SK-N-SH (cell line): ENCODE data around the gene ETS1.

Source experiments
- CTCF ChIP-seq: fragments of 200-600 bp; sonication (generic); IDR thresholded peaks from 2 replicates; pipeline ENCODE4 v1.6.1; 2017; ENCODE audit warnings: antibody characterized with exemption, mild to moderate bottlenecking, moderate library complexity
- POLR2AphosphoS5 ChIP-seq: IDR thresholded peaks from 2 replicates; pipeline ENCODE4 v1.6.1; 2012; ENCODE audit warnings: low read depth, low read length
- SIN3A ChIP-seq: IDR thresholded peaks from 2 replicates; pipeline ENCODE4 v1.6.1; 2012; ENCODE audit warnings: low read depth, mild to moderate bottlenecking, low read length, moderate library complexity, borderline replicate concordance

DNA sequence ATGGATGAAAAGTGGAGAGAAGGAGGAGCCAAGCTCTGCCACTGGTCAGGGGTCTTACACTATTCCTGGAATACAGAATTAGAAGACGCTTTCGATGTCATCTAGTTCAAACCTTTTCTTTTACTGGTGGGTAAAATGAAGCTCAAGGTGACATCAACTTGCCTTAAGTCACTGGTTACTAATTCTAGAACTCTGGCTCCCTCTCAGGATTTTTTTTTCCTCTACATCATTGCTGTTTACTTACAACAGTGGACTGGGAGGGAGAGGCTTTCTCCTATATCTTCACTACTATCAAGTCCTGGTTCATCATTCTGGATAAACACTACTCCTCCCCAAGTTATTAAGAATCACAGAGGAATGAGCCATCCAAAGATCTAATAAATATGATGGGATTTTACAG lies 82.9 kb downstream of the ETS1 start:
- TF ChIP-seq POLR2AphosphoS5 (no peak), CTCF (peak; percentile 11; the same call in 1 of the 2 replicates), SIN3A (no peak)
